Measurements from ENCODE around the gene FAXDC2. TPM values are rescaled to one million over a fixed set of nuclear protein-coding genes. Genes with fewer than 3 reads are reported as not detected.
"Not testable (repeated sequence)": the region's sequence is repeated elsewhere in the genome, so short reads cannot be mapped to it uniquely, and the experiment has no call there.

FAXDC2 gene
- total RNA-seq, 1 experiment from 2014 or later, result 4.2 TPM

GRCh38 chr5:154849791-154850201 is 607 bp downstream of the FAXDC2 start:
- Histone ChIP-seq H3K4me1 (0 out of 2 replicates have a peak, but pooled peaks cover 4% of the 10 kb centered on the region), H3K36me3 (no peaks in the 10 kb centered on the region), H3K27me3 (no peaks in the 10 kb centered on the region), H3K4me3 (peak overlapping the region; percentile 48), H3K27ac (no peak overlapping the region), H3K9me3 (replicated peaks) (no peaks in the 10 kb centered on the region)
- DNase-seq, result no peak

- H3K36me3 ChIP-seq, result no peaks in the 10 kb centered on the region
- DNase-seq, result no peak
- H3K9me3 ChIP-seq (replicated peaks), result no peaks in the 10 kb centered on the region
- 0 out of 2 replicates have a peak, but pooled peaks cover 4% of the 10 kb centered on the region for H3K4me1 ChIP-seq
- H3K27ac ChIP-seq, result no peak overlapping the region
- no peaks in the 10 kb centered on the region for H3K27me3 ChIP-seq
- H3K4me3 ChIP-seq, result no peak overlapping the region
These were observed 1.1 kb downstream of the FAXDC2 start for GRCh38 chr5:154849264-154849785.

- H3K4me1 ChIP-seq, result no peaks in the 10 kb centered on the region
- no peak overlapping the region for H3K4me3 ChIP-seq
- DNase-seq, result no peak
- H3K9me3 ChIP-seq (replicated peaks), result no peaks in the 10 kb centered on the region
- H3K27me3 ChIP-seq, result no peaks in the 10 kb centered on the region
- H3K36me3 ChIP-seq, result no peaks in the 10 kb centered on the region
- H3K27ac ChIP-seq, result no peak overlapping the region
These were observed 5.6 kb downstream of the FAXDC2 start for GRCh38 chr5:154844809-154845208.

GRCh38 chr5:154842689-154843530 is 7.5 kb downstream of the FAXDC2 start:
- Histone ChIP-seq H3K9me3 (replicated peaks) (no peaks in the 10 kb centered on the region), H3K4me3 (no peak overlapping the region), H3K4me1 (no peaks in the 10 kb centered on the region), H3K27me3 (no peaks in the 10 kb centered on the region), H3K36me3 (no peaks in the 10 kb centered on the region), H3K27ac (no peak overlapping the region)
- DNase-seq, result no peak

GRCh38 chr5:154841273-154841661 is 9.1 kb downstream of the FAXDC2 start:
- Histone ChIP-seq H3K4me3 (no peak overlapping the region), H3K4me1 (no peaks in the 10 kb centered on the region), H3K27ac (no peak overlapping the region), H3K27me3 (no peaks in the 10 kb centered on the region), H3K36me3 (no peaks in the 10 kb centered on the region), H3K9me3 (replicated peaks) (no peaks in the 10 kb centered on the region)
- no peak for DNase-seq

- no peak overlapping the region for H3K27ac ChIP-seq
- H3K36me3 ChIP-seq, result no peaks in the 10 kb centered on the region
- no peaks in the 10 kb centered on the region for H3K4me1 ChIP-seq
- H3K4me3 ChIP-seq, result no peak overlapping the region
- no peaks in the 10 kb centered on the region for H3K27me3 ChIP-seq
- DNase-seq, result no peak
- H3K9me3 ChIP-seq (replicated peaks), result no peaks in the 10 kb centered on the region
These were observed 9.7 kb downstream of the FAXDC2 start for GRCh38 chr5:154840435-154841272.

GRCh38 chr5:154837009-154837901 is 13.1 kb downstream of the FAXDC2 start:
- no peaks in the 10 kb centered on the region for H3K36me3 ChIP-seq
- DNase-seq, result no peak
- H3K9me3 ChIP-seq (replicated peaks), result no peaks in the 10 kb centered on the region
- H3K4me3 ChIP-seq, result no peak overlapping the region
- H3K27ac ChIP-seq, result no peak overlapping the region
- no peaks in the 10 kb centered on the region for H3K27me3 ChIP-seq
- no peaks in the 10 kb centered on the region for H3K4me1 ChIP-seq

- Histone ChIP-seq H3K27ac (no peak overlapping the region), H3K27me3 (no peaks in the 10 kb centered on the region), H3K4me3 (no peak overlapping the region)
These were observed 14.2 kb downstream of the FAXDC2 start for GRCh38 chr5:154836225-154836624.

GRCh38 chr5:154835701-154836052 is 14.7 kb downstream of the FAXDC2 start:
- not testable (repeated sequence) for DNase-seq; H3K27me3 ChIP-seq; H3K4me1 ChIP-seq; H3K27ac ChIP-seq; H3K4me3 ChIP-seq; H3K9me3 ChIP-seq (replicated peaks); H3K36me3 ChIP-seq

More at GRCh38 chr5:154836225-154836624, 14.2 kb downstream of the FAXDC2 start:
- Histone ChIP-seq H3K4me1 (no peaks in the 10 kb centered on the region), H3K9me3 (replicated peaks) (no peaks in the 10 kb centered on the region), H3K36me3 (no peaks in the 10 kb centered on the region)
- DNase-seq, result no peak

GRCh38 chr5:154834053-154834452 is 16.4 kb downstream of the FAXDC2 start:
- Histone ChIP-seq H3K27ac (no peak overlapping the region), H3K36me3 (no peaks in the 10 kb centered on the region), H3K4me3 (no peak overlapping the region), H3K4me1 (peaks cover 18% of the 10 kb centered on the region), H3K27me3 (no peaks in the 10 kb centered on the region), H3K9me3 (replicated peaks) (no peaks in the 10 kb centered on the region)
- DNase-seq, result no peak

- H3K27ac ChIP-seq; H3K36me3 ChIP-seq; H3K4me3 ChIP-seq; H3K9me3 ChIP-seq (replicated peaks); H3K27me3 ChIP-seq; DNase-seq: not testable (repeated sequence)
- H3K4me1 ChIP-seq, result peaks cover 27% of the 10 kb centered on the region
These were observed 17.6 kb downstream of the FAXDC2 start for GRCh38 chr5:154832804-154833203.

- Histone ChIP-seq H3K36me3 (no peaks in the 10 kb centered on the region), H3K9me3 (replicated peaks) (no peaks in the 10 kb centered on the region), H3K4me3 (no peak overlapping the region), H3K4me1 (peaks cover 27% of the 10 kb centered on the region), H3K27ac (no peak overlapping the region), H3K27me3 (no peaks in the 10 kb centered on the region)
- DNase-seq, result no peak
These were observed 19.0 kb downstream of the FAXDC2 start for GRCh38 chr5:154831451-154831850.

GRCh38 chr5:154830596-154830995 is 19.8 kb downstream of the FAXDC2 start:
- Histone ChIP-seq H3K9me3 (replicated peaks) (no peaks in the 10 kb centered on the region), H3K27ac (peak overlapping the region; percentile 65), H3K4me1 (peaks cover 27% of the 10 kb centered on the region), H3K27me3 (no peaks in the 10 kb centered on the region), H3K4me3 (no peak overlapping the region), H3K36me3 (no peaks in the 10 kb centered on the region)
- DNase-seq, result no peak

GRCh38 chr5:154830219-154830595 is 20.2 kb downstream of the FAXDC2 start:
- Histone ChIP-seq H3K4me3 (no peak overlapping the region), H3K27me3 (no peaks in the 10 kb centered on the region), H3K27ac (peak overlapping the region; percentile 65), H3K36me3 (no peaks in the 10 kb centered on the region), H3K9me3 (replicated peaks) (no peaks in the 10 kb centered on the region), H3K4me1 (peaks cover 27% of the 10 kb centered on the region)
- DNase-seq, result peak; percentile 84 to 95

All from SJCRH30 (cell line).